Inflammatory macrophage treated with lipopolysaccharide for 1 hour (primary cell): Measurements from ENCODE around the gene SEMA5B.

Source experiments
- DNase-seq, 2 donors: peaks; one replicate each; pipeline ENCODE4 v3.0.0-alpha.2; 2020 to 2022

The SEMA5B gene

DNA sequence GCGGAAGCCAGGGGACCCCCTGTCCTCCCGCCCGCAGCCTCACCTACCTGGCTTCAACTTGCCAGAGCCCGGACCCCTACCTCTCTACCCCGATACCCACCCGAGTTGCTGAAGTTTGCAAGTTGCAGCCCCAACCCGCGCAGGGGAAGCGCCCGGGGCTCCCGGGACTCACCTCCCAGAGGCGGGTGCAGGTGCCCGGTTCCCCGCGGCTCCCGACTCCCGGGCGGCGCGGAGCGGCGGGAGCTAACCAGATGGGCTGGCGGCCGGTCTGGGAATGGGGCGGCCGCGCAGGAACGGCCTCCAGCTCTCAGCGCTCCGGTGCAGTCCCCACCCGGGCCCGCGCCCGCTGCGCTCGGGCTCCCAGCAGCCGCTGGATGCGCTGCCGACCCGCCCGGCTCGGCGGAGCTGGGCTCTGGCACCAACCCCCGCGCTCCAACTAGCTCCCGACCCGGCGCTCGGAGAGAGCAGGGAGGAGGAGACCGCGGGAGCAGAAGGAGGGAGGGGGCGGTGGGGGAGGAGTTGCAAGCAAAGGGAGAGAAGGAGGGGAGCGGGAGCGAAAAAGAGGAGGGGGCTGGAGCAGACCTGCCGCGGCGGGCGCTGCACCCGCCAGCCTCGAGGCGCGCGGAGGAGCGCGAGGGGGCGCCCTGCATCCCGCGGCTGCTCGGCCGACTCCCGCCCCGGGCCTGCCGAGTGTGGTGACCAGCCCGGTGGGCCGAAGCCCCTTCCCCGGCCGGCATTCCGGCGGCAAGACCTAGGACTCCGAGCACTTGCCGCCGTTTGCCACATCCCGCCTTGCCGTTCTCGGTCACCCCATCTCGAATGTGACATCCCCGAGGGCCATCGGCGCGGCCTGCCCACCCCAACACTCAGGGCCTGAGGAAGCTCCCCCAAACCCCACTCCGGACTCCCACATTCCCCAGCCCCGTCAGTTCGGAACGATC is at the start of gene SEMA5B:
Gene SEMA5B (minus strand): TSS at position 472 of the 941 bp plus-strand sequence. CDS start 66,500 bp downstream, outside the sequence.
- no peak for DNase-seq

GRCh38 chr3:123076496-123077418 is 49.2 kb upstream of the SEMA5B start:
- no peak for DNase-seq

DNA sequence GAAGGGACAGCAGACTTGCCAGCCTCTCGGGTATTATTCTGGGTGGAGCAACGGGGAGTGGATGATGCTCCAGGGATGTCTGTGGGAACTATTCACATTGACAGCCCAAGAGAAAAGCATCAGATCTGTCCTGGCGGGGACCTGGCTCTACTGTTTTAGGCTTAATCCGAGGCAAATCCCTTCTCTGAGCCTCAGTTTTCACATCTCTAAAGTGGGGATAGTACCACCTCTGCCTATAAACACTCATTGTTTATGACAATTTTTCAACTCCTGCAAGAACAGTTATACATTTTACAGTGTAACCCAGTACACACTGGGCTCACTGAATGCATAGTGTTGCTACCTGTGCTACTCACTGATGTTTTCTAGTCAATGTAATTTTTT is 48.5 kb upstream of the SEMA5B start:
- DNase-seq: no peak

DNA sequence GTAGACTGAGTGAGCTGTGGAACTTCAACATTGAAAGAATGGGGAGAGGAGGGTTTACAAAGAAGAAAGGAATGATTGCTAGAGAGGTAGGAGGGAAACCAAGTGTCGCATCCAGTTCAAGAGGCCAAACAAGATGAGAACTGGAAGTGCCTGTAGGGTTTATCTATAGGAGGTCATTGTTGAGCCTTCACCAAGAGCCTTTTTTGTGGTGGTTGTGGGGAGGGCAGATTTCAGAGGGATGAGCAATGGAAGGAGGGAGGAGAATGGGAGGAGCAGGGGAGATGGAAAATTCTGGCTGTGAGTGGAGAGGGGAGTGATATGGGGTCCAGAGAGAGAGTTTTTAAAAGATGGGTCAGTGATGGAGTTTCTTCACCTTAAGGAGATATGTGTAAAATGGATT is 47.8 kb upstream of the SEMA5B start:
- DNase-seq: no peak

GRCh38 chr3:123072564-123072963 is 45.0 kb upstream of the SEMA5B start:
- DNase-seq: no peak

DNA sequence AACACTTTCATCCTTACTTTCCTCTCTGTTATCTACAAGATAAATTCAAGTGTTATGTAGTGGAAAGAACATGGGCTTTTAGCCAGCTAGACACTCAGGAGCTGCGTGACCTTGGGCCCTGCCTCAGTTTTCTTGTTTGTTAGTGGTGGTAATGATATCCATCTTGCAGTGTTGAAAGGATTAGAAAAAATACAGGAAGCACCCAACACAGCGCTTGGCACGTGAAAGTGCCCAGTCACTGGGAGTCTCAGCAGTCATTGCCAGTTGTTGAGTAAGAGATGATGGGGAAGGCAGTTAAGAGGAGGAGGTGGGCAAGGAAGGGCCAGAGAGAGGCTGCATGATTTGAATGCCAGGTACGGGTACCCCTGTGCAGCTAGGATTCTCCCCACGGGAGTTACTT is 44.6 kb upstream of the SEMA5B start:
- DNase-seq: peak; percentile 34 to 46

GRCh38 chr3:123071581-123071980 is 44.0 kb upstream of the SEMA5B start:
- no peak for DNase-seq

- no peak for DNase-seq
Measured at GRCh38 chr3:123071146-123071545, 43.6 kb upstream of the SEMA5B start.

DNA sequence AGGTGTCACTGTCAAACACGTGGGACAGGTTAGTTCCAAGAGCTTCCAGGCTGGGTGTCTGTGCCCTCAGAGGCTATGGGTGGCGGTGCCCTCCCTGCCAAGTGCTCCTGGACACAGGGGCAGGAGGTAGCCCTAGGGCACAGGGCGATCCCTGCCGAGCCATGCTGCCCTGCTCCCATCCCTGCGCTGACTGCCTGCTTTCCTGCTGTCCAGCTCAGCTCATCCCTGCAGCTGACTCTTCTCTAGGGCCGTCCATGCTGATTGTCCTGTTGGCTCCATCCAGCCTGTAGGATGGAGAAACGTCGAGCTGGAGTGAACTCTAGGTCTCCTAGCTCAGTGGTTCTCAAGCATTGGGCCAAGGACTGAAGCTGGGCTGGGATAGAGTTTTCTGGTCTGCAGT is 42.9 kb upstream of the SEMA5B start:
- DNase-seq: no peak

DNA sequence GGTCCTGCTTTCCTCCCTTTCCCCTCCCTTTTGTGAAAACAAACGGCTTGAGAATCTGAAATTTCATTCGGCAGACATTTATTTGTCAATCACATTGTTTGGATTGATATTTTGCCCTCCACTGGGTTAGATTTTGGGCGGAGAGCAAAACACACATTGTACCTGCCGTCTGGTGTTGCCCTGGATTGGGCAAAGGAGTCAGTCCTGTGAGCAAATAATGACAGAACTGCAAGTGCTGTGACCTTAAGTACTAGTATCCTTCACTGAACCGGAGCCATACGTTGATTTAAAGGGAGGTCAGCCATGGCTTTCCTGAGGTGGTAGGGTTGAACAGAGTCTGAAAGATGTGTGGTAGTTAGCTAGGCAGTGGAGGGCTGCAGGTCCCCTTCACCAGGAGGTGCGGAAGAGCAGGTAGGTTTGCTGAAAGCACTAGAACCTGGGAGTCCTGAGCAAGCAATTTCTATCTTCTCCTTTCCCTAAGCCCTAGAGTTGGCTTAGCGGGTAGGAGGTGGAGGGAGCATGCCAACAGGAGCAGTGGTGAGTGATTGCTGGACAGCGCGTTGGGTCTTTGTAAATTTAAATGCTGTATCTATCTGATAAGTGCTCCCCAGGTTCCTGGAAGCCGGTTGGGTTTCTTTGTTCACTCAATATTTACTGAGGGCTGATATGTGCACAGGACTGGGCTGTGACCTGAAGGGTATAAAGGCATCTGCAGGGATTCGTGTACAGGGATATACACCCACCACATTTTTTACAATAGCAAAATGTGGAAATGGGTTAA is 41.2 kb upstream of the SEMA5B start:
- DNase-seq: no peak

DNA sequence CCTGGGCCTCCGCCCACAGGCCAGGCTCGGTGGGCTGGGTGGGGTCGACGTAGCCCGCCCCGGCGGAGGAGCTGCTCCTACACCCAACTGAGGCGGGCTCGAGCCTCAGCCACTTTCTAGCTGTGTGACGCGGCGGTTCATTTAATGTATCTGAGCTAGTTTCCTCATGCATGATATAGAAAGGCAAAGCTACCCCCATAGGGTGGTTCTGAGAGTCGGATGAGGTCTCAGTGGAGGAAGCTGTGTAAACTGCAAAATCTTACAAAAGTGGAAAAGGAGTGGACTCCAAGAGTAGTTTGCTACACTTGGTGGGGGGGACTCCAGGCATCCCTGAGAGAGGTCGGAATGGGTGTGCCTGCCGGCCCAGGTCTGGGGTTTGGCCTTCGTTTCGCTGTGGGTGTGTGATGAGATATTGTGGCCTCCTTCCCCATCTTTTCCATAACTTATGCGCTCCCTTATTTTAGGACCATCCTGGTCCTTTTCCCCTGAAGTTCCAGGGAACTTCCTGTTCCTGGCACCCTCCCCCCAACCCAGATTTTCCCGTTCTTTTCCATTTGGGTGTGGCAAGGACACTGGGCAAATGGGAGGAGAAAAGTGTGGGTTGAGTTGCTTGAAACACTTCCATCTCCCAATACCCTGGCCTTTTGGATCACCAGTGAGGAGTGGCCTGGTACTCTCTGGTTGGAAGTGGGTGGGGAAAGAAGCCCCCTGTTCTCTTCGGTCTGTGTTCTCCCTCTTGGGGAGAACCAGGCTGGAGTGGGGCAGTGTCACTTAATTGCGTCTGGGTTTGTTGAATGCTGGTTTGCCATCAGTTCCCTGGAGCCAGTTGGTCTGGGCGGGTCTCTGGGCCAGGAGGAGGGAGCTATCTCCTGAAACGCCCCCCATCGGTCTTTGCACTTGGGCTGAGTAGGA is 40.4 kb upstream of the SEMA5B start:
- peak in 1 of 2 donors; percentile 30 for DNase-seq

DNA sequence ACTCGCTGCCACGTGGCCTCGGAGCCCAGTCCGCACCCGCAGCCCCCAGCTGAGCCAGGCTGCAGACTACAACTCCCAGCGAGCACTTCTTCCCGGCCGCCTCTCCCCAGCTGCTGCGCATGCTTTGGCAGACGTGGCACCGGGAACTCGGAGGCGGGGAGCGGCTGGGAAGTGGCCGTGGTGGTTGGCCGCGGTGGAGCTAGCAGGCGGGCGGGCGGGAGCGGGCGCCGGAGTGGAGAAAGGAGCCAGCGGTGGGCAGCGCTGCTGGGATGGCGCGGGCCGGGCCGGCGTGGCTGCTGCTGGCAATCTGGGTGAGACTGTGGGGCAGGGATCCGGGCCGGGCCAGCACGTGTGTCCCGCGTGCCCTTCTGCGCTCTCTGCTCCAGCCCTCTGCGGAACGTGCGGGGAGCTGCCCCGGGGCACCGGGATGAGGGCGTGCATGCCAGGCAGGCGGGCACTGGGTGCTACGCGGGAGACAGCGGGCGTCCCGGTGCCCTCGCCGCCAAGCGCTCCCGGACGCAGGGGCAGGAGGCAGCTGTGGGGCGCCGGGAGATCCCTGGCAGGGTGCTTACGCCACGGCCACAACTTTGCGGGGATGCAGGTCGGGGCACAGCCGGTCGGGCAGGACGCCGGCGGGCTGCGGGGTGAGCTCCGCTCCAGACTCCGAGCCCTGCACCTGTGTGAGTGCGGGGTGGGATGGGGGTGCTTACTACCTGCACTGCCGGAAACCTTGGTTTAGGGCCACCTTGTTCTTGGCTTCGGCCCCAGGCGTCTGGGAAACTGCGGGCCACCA is 39.5 kb upstream of the SEMA5B start, which contains the start of gene PDIA5:
Gene PDIA5 (plus strand): TSS at position 130 of the 793 bp plus-strand sequence. CDS start 140 bp downstream, at position 270.
- DNase-seq: peak; percentile 77 to 82

GRCh38 chr3:123066599-123066895 is 39.0 kb upstream of the SEMA5B start:
- no peak for DNase-seq

DNA sequence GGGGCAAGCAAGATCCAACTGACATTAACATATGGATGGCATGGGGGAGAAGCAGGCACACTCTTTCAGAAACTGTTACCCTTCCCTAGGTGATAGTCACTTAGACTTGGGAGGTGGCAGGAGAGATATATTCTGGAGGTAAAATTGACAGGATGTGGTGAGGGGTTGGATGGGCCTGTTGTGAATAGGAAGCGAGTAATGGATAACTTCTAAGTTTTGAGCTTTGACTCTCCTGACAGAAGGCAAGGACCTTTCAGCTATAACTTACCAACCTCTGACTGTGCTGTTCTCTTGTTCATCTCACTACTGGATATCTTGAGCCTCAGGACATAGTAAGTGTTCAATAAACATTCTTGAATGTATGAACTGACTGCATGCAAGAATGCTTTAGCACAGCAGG is 37.4 kb upstream of the SEMA5B start:
- no peak for DNase-seq

DNA sequence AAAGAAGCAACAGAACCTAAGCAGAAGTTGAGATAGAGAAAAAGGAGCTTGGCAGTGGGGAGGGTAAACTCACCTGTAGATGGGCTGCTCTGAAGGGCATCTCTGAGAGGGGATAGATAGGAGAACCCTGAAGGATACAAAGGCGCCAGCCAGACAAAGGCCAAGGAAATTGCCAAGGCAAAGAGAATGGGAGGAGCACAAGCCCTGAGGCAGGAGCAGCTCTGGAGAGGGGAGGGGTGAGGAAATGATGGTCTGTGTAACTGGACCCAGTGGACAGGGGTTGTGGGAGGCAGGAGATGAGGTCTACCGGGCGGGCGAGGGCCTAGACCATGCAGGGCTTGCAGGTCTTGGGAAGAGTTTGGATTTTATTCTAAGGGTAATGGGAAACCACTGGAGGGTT is 36.9 kb upstream of the SEMA5B start:
- DNase-seq: no peak

GRCh38 chr3:123063034-123063433 is 35.5 kb upstream of the SEMA5B start:
- no peak for DNase-seq

DNA sequence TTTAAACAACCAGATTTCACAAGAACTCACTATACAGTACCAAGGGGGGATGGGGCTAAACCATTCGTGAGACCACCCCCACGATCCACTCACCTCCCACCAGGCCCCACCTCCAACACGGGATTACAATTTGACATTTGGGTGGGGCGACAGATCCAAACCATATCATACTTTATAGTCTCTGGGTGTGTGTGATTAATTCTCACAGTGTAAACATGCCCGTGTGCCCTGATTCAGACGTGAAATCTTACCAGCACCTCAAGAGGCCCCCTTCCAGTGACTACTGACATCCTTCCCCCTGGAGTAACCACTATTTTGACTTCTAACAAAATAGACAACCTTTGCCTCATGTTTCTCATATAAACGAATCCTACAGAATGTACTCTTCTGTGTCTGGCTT is 34.3 kb upstream of the SEMA5B start:
- DNase-seq: no peak

GRCh38 chr3:123060054-123060453 is 32.5 kb upstream of the SEMA5B start:
- no peak for DNase-seq

- DNase-seq: no peak
Measured at GRCh38 chr3:123058505-123058904, 30.9 kb upstream of the SEMA5B start.

DNA sequence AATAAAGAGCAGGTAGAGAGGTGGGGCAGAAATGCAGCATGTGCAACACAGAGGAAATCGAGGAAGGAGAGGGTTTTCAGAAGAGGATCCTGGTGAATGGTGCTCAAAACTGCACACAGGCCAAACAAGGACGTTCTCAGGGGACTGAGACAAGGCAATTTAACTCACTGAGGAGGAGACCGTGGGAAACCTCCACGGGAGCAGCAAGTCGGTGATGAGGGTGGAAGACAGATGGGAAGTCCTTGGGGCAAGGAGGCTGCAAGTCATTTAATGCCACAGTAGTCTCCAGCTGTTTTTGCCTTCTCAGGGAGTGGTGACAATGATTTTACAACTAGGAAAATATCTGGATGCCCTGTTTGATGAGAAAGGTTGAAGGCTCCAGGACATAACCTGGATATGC is 27.8 kb upstream of the SEMA5B start:
- DNase-seq: no peak

DNA sequence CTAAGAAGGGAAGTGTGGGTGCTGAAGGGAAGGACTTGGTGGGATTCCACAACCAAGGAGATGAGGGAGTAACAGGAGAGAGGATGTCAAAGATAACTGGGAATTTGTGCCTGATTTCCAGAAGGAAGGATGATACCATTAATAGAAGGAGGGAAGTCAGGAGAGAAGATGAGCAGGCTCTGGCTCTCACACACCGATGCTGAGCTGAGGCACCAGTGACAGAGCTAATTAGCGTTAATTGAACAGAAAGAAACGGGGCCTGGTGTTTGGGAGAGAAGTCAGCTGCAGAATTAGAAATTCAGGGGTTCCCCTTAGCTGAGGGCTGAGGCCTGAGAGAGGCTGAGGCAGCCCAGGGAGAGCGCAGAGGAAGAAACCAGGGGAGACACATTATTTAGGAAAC is 27.4 kb upstream of the SEMA5B start:
- no peak for DNase-seq
